SK-N-SH (cell line): Measurements from ENCODE around the gene NRG4. TPM values are rescaled to one million over a fixed set of nuclear protein-coding genes. Genes with fewer than 3 reads are reported as not detected.

ENCODE experiments used
- CTCF ChIA-PET: fragments of 300-600, 350-600 bp; formaldehyde crosslinking; extraction: SDS; loops from one replicate; lab custom pipeline; 2021; lab: Yijun Ruan, JAX
- POLR2A ChIA-PET: fragments of 350-600 bp; sonication (Branson Sonifier 250); formaldehyde crosslinking; extraction: SDS; loops from one replicate; lab custom pipeline; 2020; ENCODE audit warnings: antibody characterized with exemption, inconsistent platforms; lab: Yijun Ruan, JAX
- DNase-seq: peaks from one replicate; pipeline ENCODE4 v3.0.0; 2012
- H2AFZ ChIP-seq: fragments of 200-600 bp; sonication (generic); 2 replicates; pipeline ENCODE4 v1.8.1; 2016; ENCODE audit warnings: antibody characterized with exemption, mild to moderate bottlenecking, low read depth
- H3F3A ChIP-seq: fragments of 200-600 bp; sonication (generic); replicated peaks from 2 replicates; pipeline ENCODE3; 2016; ENCODE audit warnings: antibody characterized with exemption, mild to moderate bottlenecking; ENCODE audit not compliant: insufficient read depth
- H3K27ac ChIP-seq, 2 experiments: fragments of 200-500 bp in 1 of 2; fragments of 200-600 bp in 1 of 2; sonication (Bioruptor generic) in 1 of 2; sonication (generic), shearing (Covaris generic) in 1 of 2; 2 replicates each; pipeline versions ENCODE4 v1.5.1 to v1.6.1; 2014 to 2016; ENCODE audit warnings: low read depth in 2 of 2, inconsistent platforms in 1 of 2, low read length in 1 of 2, mild to moderate bottlenecking in 1 of 2, mixed read lengths in 1 of 2
- H3K27me3 ChIP-seq: fragments of 200-600 bp; sonication (generic), shearing (Covaris generic); 2 replicates; pipeline ENCODE4 v1.6.1; 2016; ENCODE audit warnings: mixed run types; ENCODE audit not compliant: insufficient read depth
- H3K36me3 ChIP-seq, 2 experiments: fragments of 200-500 bp in 1 of 2; fragments of 200-600 bp in 1 of 2; sonication (Bioruptor generic) in 1 of 2; sonication (generic) in 1 of 2; replicated peaks in 1 of 2; 2 replicates each; pipeline versions ENCODE3 to v1.5.1; 2014 to 2016; ENCODE audit warnings: low read length in 1 of 2, mild to moderate bottlenecking in 1 of 2; ENCODE audit not compliant: insufficient read depth in 2 of 2, control insufficient read depth in 1 of 2
- H3K4me1 ChIP-seq, 2 experiments: fragments of 200-500 bp in 1 of 2; fragments of 200-600 bp in 1 of 2; sonication (Bioruptor generic) in 1 of 2; sonication (generic), shearing (Covaris generic) in 1 of 2; 2 replicates each; pipeline versions ENCODE4 v1.5.1 to v1.6.1; 2014 to 2016; ENCODE audit warnings: low read depth in 1 of 2, low read length in 1 of 2, mixed run types in 1 of 2; ENCODE audit not compliant: insufficient read depth in 2 of 2, control insufficient read depth in 1 of 2
- H3K4me2 ChIP-seq: fragments of 200-600 bp; sonication (generic), shearing (Covaris generic); 2 replicates; pipeline ENCODE4 v1.6.1; 2017; ENCODE audit warnings: mixed run types
- H3K4me3 ChIP-seq, 2 experiments: fragments of 200-500 bp in 1 of 2; fragments of 200-600 bp in 1 of 2; sonication (Bioruptor generic) in 1 of 2; sonication (generic), shearing (Covaris generic) in 1 of 2; 2 replicates each; pipeline versions ENCODE4 v1.5.1 to v1.8.1; 2014 to 2016; ENCODE audit warnings: low read depth in 2 of 2, inconsistent platforms in 1 of 2, low read length in 1 of 2, mild to moderate bottlenecking in 1 of 2, mixed read lengths in 1 of 2, moderate library complexity in 1 of 2
- H3K79me2 ChIP-seq: fragments of 200-600 bp; sonication (generic); 2 replicates; pipeline ENCODE4 v1.8.1; 2017; ENCODE audit warnings: mild to moderate bottlenecking; ENCODE audit not compliant: insufficient read depth
- H3K9ac ChIP-seq: fragments of 200-600 bp; sonication (generic); 2 replicates; pipeline ENCODE4 v1.6.1; 2017; ENCODE audit warnings: mixed run types
- H3K9me2 ChIP-seq: fragments of 200-600 bp; sonication (generic); 2 replicates; pipeline ENCODE4 v1.6.1; 2017; ENCODE audit warnings: mixed run types
- H3K9me3 ChIP-seq: fragments of 200-600 bp; sonication (generic); 2 replicates; pipeline ENCODE4 v1.6.1; 2017; ENCODE audit warnings: mixed run types, mild to moderate bottlenecking, moderate library complexity
- H4K20me1 ChIP-seq: fragments of 200-600 bp; sonication (generic); 2 replicates; pipeline ENCODE4 v1.6.1; 2017; ENCODE audit warnings: mild to moderate bottlenecking, mixed run types; ENCODE audit not compliant: insufficient read depth
- CTCF ChIP-seq: fragments of 200-600 bp; sonication (generic); IDR thresholded peaks from 2 replicates; pipeline ENCODE4 v1.6.1; 2017; ENCODE audit warnings: antibody characterized with exemption, mild to moderate bottlenecking, moderate library complexity
- ELF1 ChIP-seq: IDR thresholded peaks from 2 replicates; pipeline ENCODE4 v1.4.0; 2012
- EP300 ChIP-seq, 2 experiments: IDR thresholded peaks; 2 replicates each; pipeline versions ENCODE4 v1.4.0 to v1.6.1; 2012; ENCODE audit warnings: borderline replicate concordance in 1 of 2, low read depth in 1 of 2, low read length in 1 of 2
- FOSL2 ChIP-seq: IDR thresholded peaks from 2 replicates; pipeline ENCODE4 v1.4.0; 2012; ENCODE audit warnings: low read depth, mild to moderate bottlenecking, moderate library complexity, borderline replicate concordance
- FOXM1 ChIP-seq: IDR thresholded peaks from 2 replicates; pipeline ENCODE4 v1.4.0; 2012; ENCODE audit warnings: low read depth, mild to moderate bottlenecking
- GABPA ChIP-seq: IDR thresholded peaks from 2 replicates; pipeline ENCODE4 v1.4.0; 2012; ENCODE audit warnings: low read depth, mild to moderate bottlenecking
- IRF3 ChIP-seq: fragments of 150-350 bp; IDR thresholded peaks from 2 replicates; pipeline ENCODE4 v1.6.1; 2016; ENCODE audit warnings: mild to moderate bottlenecking, low read depth, low read length
- JUND ChIP-seq: IDR thresholded peaks from 2 replicates; pipeline ENCODE4 v1.4.0; 2012
- NFIC ChIP-seq: IDR thresholded peaks from 2 replicates; pipeline ENCODE4 v1.4.0; 2012; ENCODE audit warnings: borderline replicate concordance
- NRF1 ChIP-seq: IDR thresholded peaks from 2 replicates; pipeline ENCODE4 v1.6.1; 2012; ENCODE audit warnings: low read depth, mild to moderate bottlenecking, low read length
- POLR2AphosphoS5 ChIP-seq: IDR thresholded peaks from 2 replicates; pipeline ENCODE4 v1.6.1; 2012; ENCODE audit warnings: low read depth, low read length
- RAD21 ChIP-seq: IDR thresholded peaks from 2 replicates; pipeline ENCODE4 v1.6.1; 2012; ENCODE audit warnings: mild to moderate bottlenecking, low read length
- REST ChIP-seq: IDR thresholded peaks from 2 replicates; pipeline ENCODE4 v1.6.1; 2012; ENCODE audit warnings: mild to moderate bottlenecking, low read depth, low read length, moderate library complexity
- SMC3 ChIP-seq: IDR thresholded peaks from 2 replicates; pipeline ENCODE4 v1.6.1; 2012; ENCODE audit warnings: low read depth, low read length, improper control_type of control experiment
- TCF12 ChIP-seq: IDR thresholded peaks from 2 replicates; pipeline ENCODE4 v1.4.0; 2012
- YY1 ChIP-seq: IDR thresholded peaks from 2 replicates; pipeline ENCODE4 v1.4.0; 2012; ENCODE audit warnings: low read depth, mild to moderate bottlenecking
- ZBTB33 ChIP-seq: IDR thresholded peaks from 2 replicates; pipeline ENCODE4 v1.4.0; 2012; ENCODE audit warnings: low read depth, borderline replicate concordance
- WGBS: methylation state at CpG from one replicate; pipeline ENCODE4 v1.1.6; 2017; ENCODE audit warnings: low lambda C conversion rate; 5-methylcytosine and 5-hydroxymethylcytosine counted together
- polyA plus RNA-seq, 3 experiments: library from polyadenylated mRNA; depleted of rRNA; stranded (reverse); fragments of >200 nt; gene quantifications; 2 replicates each; pipeline ENCODE4 v1.2.3, GENCODE V29; 2012

NRG4 gene
- polyA plus RNA-seq, 1 of the 3 experiments (the other 2 are of a cell fraction), result not detected

GRCh38 chr15:76057332-76058000, 45.2 kb upstream of the NRG4 start:
- no peaks in the 10 kb centered on the region for H3K9me3 ChIP-seq
- TF ChIP-seq RAD21 (peak; percentile 68), SMC3 (peak; percentile 65), POLR2AphosphoS5 (no peak), ELF1 (no peak), CTCF (peak; percentile 81)
- TF ChIP-seq, all 33 proteins: peak for 3
- no peaks in the 10 kb centered on the region for H3K9me2 ChIP-seq
- DNase-seq, result peak; percentile 59
- ChIA-PET POLR2A (no interaction called here), CTCF (interaction anchor here (0.7 to 12.0 kb wide), 29 partner anchors 10 to 994 kb away, joined by 3 to 322 read pairs (median 4); partner anchors contain the start of gene NRG4)
- 2% methylated on average over 7 of the region's 7 CpGs for WGBS
- no peak overlapping the region for H3K27ac ChIP-seq
- no peaks in the 10 kb centered on the region for H4K20me1 ChIP-seq
- H3K4me3 ChIP-seq, result peak overlapping the region in 1 of 2 experiments; percentile 55; a peak in 1 of 4 replicates
- peaks cover 31% of the 10 kb centered on the region for H3K27me3 ChIP-seq
- H2AFZ ChIP-seq, result peak overlapping the region; percentile 91
- peak overlapping the region; percentile 68 for H3K4me2 ChIP-seq
- peaks cover 5 to 11% of the 10 kb centered on the region in 2 experiments; a peak in 3 of 4 replicates for H3K4me1 ChIP-seq
- no peaks in the 10 kb centered on the region for H3K79me2 ChIP-seq
- no peaks in the 10 kb centered on the region for H3K36me3 ChIP-seq
- H3F3A ChIP-seq, result no peaks in the 10 kb centered on the region
- no peak overlapping the region for H3K9ac ChIP-seq

GRCh38 chr15:76056931-76057330, 44.7 kb upstream of the NRG4 start:
- no peak for DNase-seq
- Histone ChIP-seq H3K79me2 (no peaks in the 10 kb centered on the region), H3K27me3 (peaks cover 27% of the 10 kb centered on the region; the same call in 1 of the 2 replicates), H2AFZ (peak overlapping the region; percentile 91; the same call in 1 of the 2 replicates), H3K9ac (no peak overlapping the region), H3K9me2 (no peaks in the 10 kb centered on the region), H4K20me1 (no peaks in the 10 kb centered on the region), H3K4me3 (peak overlapping the region in 1 of 2 experiments; percentile 55; a peak in 1 of 4 replicates), H3K27ac (no peak overlapping the region), H3K4me1 (peaks cover 5 to 11% of the 10 kb centered on the region in 2 experiments; a peak in 3 of 4 replicates), H3F3A (no peaks in the 10 kb centered on the region), H3K4me2 (peak overlapping the region; percentile 68), H3K36me3 (no peaks in the 10 kb centered on the region), H3K9me3 (no peaks in the 10 kb centered on the region)
- CTCF ChIA-PET, result interaction anchor here (0.6 to 12.0 kb wide), 19 partner anchors 10 to 994 kb away, joined by 3 to 322 read pairs (median 4); no protein-coding TSS in a partner anchor
- WGBS, result 9% methylated on average over 3 of the region's 3 CpGs
- POLR2A ChIA-PET, result no interaction called here
- TF ChIP-seq RAD21, result no peak
- no peak for TF ChIP-seq FOSL2
- TF ChIP-seq JUND, result no peak
- no peak for TF ChIP-seq GABPA
- no peak for TF ChIP-seq NFIC
- TF ChIP-seq IRF3, result no peak
- TF ChIP-seq FOXM1, result no peak
- TF ChIP-seq EP300 (IDR thresholded peaks at IDR 0.05; ENCODE audit: borderline replicate concordance in 1 of 2, low read depth in 1 of 2, low read length in 1 of 2), result no peak
- no peak for TF ChIP-seq REST
- no peak for TF ChIP-seq ELF1
- no peak for TF ChIP-seq TCF12
- no peak for TF ChIP-seq ZBTB33
- TF ChIP-seq NRF1, result no peak
- TF ChIP-seq YY1, result no peak
